GM18858 (cell line): ENCODE data around the gene NPAS2.

Experiments used
- ATAC-seq: cut with Tn5 transposase; IDR thresholded peaks from one replicate; pipeline ENCODE4 v1.9.1; 2021; ENCODE audit not compliant: unreplicated experiment

Gene NPAS2

DNA sequence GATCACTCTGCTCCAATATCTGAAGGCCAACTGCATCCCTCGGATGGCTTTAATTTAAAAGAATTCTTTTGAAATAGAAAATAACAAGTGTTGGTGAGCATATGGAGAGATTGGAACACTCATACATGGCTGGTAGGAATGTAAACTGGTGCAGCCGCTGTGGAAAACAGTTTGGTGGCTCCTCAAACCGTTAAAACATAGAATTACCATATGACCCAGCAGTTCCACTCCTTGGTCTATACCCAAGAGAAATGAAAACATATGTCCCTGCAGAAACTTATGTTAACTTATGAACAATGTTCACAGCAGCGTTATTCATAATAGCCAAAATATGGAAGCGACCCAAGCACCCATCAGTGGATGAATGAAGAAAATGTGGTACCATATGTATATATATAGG is 60.1 kb downstream of the NPAS2 start:
- no peak for ATAC-seq

DNA sequence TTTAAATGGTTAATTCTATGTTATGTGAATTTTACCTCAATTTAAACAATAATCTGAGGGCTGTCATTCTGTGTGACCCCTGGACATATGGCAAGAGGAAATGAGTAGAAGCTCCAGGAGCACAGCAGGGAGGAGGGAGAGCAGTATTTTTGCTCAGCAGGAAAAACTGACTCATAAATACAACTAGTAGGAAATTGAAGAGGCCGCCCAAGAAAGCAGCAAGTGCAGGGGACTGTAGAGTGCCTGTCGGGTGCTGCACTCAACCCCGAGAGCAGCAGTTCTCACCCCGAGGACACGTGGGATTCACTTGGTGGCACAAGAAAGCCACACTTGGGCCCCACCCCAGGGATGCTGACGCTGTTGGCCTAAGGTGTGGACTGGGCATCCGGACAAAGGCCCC is 60.8 kb downstream of the NPAS2 start:
- no peak for ATAC-seq

GRCh38 chr2:100882645-100883613 is 63.0 kb downstream of the NPAS2 start:
- ATAC-seq, result no peak

DNA sequence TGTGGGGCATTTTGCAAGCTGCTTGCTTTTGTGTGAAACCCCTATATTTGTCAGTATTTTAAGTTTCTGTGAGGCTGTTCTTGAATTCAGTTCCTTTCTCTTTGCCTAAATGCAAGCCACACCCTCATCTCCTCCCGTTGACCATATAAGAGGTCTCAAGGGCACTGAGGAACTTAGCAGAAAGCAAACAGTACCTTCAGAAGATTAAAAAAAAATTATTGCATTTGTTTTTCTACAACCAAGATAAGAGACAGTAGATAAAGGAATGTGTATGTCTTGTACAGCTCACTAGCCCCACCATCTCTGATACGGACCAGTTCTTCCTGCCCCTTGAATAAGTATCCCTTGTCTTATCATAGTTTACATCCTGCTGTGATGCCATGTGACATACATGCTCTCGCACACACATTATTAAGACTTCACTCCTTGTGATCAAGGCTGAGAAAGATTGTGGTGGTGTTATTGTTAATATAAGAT is 64.2 kb downstream of the NPAS2 start:
- ATAC-seq, result no peak

GRCh38 chr2:100886085-100886484 is 66.1 kb downstream of the NPAS2 start:
- ATAC-seq, result no peak

GRCh38 chr2:100887039-100887578 is 67.2 kb downstream of the NPAS2 start:
- ATAC-seq, result no peak

- no peak for ATAC-seq
Observed at GRCh38 chr2:100887713-100888495, 68.0 kb downstream of the NPAS2 start.

DNA sequence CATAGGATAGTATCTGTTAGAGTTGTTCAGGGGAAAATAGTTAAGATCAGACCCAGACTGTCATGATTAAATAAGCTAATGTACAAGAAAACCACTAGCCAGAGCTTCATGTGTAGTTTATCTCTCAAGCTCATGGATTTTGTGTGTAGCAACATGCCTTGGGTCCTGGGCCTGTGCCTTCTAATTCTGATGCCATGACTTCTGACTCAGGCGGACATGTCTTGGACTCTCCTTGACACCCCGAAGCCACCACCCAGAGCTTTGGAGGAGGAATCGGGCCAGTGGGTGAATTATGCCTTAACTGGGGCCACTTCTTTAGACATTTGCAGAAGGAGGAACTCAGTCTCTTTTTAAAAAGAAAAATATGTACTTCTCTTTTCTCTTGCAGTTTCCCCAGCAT is 68.7 kb downstream of the NPAS2 start:
- no peak for ATAC-seq

DNA sequence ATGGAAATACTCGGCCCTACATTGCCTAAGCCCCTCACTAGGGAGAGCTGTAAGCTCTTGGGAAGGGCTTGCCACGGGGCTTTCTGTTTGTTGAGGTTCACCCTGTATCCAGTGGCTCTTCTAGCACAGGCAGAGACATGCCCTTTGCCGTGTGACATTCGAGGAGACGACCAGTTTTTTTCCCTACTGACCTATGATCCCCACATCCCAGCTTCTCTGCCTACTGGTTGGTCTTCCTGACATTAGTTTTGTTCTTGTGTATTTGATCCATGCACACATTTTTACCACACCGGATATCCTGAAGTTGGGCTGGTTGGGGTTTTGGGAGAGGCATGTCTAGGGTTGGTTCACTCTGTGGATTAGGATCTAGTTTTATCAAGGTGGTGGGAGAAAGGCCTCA is 69.3 kb downstream of the NPAS2 start:
- ATAC-seq, result no peak

DNA sequence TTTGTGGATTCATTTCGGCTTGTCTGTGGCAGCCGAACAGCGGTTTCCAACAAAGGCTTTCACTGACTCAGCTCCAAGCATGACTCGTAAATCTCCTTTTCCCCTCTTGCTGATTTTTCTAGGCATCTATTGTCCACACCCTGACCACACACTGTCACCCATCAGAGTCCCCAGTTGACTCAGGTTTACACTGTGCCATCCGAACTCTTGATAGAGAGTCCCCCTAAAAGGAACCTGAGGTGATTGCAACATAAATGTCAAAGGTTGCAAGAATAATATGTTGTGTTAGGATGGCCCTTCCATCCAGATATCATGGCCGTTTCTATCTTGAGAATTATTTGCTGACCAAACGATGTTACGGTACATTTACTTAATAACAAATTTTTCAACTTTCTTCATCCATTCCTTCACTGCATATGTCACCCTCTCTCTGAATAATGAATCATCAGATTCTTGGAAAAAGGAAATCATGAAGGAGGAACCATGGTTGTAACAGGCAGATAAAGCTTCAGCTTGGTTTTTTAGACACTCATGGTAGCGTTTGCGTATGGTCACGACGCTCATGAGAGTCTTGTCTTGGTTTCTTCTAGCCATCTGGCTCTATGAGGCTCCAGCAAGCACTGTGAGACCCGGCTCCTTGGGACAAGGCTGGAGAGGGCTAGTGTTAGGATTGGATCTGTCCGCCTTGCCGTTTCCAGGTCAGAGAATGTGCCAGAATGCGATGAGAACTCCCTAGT is 72.1 kb downstream of the NPAS2 start:
- no peak for ATAC-seq

DNA sequence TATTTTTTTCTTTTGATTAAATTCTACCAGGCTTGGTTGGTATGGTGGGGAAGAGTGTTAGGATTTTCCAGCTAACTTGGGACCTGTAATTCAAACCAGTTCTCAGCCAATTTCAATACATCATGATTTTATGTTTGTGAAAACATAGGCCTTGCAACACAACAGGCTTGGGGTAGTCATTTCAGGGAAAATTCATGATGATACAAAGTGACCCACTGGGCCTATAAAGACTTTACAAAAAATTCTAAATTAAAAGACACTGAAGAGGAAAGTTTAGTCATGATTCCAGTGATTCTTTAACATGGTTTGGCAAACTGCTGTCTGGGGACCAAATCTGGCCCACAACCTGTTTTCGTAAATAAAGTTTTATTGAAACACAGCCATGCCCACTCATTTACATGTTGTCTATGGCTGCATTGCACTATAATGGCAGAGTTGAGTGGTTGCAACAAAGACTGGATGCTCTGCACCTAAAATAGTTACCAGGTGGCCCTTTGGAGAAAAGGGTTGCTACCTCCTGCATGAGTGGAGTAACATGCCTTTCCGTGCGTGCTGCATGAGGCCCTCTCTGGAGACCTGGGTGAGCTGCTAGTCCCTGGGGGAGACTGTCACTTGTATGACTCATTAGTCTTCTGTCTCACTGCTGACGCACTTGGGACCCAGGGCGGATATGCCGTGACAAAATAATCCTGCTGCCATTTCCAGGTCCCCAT is 73.6 kb downstream of the NPAS2 start:
- no peak for ATAC-seq

DNA sequence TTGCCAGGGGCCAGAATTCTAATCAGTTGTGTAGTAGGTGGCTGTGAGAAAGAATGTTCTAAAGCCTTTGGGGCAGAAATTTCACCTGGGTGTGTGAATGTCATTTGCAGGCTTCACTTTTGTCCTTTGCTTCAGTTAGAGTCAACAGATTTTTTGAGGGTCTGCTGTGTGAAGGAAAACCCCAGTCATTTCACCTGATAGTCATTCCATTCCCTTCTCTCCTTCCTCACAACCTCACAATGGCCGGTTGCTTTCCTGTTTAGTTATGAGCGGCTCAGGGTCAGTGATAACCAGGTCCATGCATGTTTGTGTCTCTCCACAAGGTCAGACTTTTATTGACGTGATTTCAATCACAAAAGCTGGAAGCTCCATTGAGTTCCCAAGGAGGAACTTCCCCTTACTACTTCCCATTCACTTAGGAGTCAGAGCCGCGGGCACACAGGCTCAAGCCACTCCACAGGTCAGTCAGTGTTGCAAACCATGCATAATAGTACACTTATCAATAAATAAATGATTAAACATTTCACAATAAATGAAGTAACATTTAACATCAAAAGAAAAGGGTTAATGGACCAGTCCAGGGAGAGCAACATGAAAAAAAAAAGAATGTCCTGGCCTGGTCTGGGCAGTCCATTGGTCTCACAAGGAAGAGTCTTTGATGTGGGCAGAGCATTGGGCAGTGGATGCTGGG is 74.3 kb downstream of the NPAS2 start:
- ATAC-seq, result no peak

- no peak for ATAC-seq
Observed at GRCh38 chr2:100894796-100895156, 74.8 kb downstream of the NPAS2 start.

DNA sequence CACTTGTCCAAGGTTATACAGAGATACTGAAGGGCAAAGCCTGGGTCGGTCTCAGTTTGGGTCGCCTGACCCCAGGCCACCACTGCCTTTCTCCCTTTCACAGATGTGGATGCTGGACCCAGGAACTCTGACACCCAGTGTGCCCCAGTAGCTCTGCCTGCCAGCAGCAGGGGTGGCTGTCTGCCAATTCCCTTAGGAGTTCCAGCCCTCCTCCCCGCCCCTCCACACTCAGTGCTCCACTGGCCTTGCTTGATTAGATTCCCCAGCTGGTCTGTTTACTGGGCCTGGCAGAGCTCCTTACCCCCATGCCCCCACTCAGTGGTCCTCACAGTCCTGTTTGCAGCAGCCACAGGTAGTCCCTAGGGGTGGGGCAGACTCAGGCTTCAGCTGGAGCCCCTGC is 75.5 kb downstream of the NPAS2 start:
- ATAC-seq, result no peak

DNA sequence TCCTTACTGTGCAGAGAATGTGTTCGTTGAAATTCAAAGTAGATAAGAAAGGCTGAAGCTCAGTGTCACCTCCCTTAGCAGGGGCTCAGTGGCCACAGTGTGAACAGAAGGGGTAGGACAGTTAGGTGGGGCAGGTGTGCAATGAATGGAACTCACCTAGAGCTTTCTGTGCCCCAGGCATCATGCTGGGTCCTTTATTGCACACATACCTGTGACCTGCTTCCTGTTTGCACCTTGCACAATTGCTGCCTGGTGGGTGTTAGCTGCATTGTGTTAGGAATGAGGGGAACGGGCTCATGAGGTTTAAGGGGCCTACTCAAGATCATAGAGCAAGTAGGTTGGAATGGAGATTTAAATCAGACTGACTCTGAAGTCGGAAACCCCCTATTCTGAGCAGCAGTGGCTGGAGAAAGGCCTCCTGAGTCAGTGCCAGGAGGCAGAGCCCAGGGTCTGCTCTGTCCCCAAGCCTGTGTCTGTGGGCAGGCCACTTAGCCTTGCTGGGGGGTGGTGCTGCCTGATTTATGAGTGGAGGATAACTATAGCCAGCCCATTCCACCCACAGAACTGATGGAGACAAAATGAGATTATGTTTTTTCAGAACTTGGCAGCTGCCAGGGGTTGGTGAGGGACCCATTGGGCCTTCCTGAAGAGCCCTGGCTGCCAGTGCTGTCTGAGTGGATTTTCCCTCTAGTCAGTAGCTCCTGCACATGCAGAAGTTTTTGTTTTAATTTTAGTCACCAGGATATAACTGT is 76.2 kb downstream of the NPAS2 start:
- no peak for ATAC-seq

DNA sequence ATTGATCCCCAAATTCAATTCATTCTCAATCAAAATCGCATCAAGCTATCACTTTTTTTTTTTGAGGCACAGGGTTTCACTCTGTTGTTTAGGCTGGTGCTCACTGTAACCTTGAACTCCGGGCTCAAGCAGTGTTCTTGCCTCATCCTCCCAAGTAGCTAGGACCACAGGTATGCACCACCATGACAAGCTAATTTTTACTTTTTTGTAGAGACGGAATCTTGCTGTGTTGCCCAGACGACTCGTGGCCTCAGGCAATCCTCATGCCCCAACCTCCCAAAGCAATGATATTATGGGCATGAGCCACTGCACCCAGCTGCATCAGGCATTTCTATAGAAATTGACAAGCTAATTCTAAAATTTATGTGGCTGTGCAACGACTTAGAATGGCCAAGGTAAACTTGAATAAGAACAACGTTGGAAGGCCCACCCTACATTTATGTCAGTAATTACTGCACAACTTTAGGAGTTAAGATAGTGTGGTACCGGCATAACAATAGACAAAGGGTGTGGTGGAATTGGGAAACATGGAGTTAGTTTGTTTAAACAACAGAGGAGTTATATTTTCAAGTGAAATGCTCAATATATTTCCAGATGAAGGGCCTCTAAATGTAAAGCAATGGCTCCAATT is 78.2 kb downstream of the NPAS2 start:
- no peak for ATAC-seq

- ATAC-seq, result no peak
Observed at GRCh38 chr2:100900156-100900795, 80.3 kb downstream of the NPAS2 start.

DNA sequence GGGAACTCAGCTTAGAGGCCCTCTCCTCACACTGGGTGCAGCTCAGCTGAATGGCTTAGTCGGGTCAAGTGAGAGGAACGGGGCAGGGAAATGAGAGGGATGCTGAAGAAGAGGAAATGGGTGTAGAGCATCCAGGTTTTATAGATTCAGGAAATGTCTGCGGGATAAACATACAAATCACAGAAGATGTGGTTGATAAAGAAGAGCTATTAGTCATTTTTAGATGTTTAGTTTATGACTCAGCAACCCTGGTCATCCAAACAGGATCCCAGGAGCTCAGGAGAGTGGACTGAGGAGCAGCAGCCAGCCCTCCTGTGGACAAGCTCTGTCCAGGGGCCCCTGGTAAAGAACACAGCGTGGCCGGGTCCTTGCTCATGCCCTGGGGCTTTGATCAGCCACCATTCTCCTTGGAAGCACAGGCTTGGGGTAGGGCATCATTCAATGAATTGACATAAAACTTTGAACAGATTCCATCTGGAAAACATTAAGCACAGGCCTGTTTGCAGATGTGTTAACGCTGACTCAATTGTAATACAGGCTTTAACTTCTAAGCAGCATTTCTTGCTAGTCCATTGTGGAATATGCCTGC is 83.0 kb downstream of the NPAS2 start:
- ATAC-seq, result no peak
